Measurements from ENCODE around the gene GNA14.

GNA14 gene

DNA sequence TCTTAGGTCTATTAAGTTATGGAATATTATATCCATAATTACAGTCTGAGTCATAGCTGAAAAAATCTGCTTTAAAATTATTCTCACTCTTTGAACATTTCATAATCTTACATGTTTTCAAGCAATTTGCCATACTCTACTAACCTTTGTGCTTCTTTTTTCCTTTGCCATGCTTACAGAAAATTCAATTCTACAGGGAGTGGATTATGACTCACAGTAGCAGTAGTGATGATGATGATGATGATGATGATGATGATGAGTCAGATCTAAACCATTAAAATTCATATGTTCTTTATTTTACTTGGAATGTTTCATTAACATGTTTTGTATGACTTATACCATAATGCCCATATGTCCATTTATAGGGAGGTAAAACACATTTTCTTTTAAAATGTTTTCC is 263.7 kb downstream of the GNA14 start:
- H3K4me3 ChIP-seq (ENCODE audit: low read depth, low read length), result no peak overlapping the region
- peak; percentile 51 for DNase-seq (ENCODE audit: low read depth)

DNA sequence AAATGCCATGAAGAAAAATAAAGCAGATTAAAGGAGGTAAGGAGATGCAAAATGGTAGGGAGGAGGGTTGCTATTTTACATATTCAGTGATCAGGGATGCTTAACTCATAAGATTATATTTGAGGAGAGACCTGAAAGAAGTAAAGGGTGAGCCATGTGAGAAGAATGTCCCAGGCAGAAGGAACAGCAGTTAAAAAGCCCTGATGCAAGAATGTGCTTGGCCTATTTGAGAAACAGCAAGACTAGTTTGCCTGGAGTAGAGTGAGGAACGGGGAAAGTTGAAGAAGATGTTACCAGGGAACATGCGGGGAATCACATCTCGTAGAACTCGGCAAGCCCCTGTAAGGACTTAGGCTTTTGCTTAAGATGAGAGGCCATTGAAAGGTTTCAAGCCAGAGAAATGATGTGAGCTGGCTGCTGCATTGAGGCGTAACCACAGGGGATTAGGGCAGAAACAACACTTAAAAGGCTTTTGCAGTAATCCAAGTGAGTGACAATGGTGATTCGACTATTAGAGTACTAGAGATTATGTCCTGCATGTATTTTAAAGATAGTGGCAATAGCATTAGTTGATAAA is 272.1 kb downstream of the GNA14 start:
- no peak overlapping the region for H3K4me3 ChIP-seq (ENCODE audit: low read depth, low read length)
- peak; percentile 40 for DNase-seq (ENCODE audit: low read depth)

DNA sequence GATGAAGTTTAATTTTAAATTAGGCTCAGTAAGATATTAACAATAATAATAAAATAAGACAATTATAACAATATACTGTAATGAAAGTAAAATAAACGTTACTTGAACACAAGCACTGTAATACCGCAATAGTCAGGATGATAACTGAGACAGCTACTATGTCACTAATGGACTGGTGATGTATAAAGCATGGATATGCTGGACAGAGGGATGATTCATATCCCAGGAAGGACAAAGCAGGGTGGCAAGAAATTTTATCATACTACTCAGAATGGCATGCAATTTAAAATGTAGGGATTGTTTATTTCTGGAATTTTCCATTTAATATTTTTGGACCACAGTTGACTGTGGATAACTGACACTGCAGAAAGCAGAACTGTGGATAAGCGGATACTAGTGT is 273.9 kb downstream of the GNA14 start:
- DNase-seq (ENCODE audit: low read depth), result no peak
- no peak overlapping the region for H3K4me3 ChIP-seq (ENCODE audit: low read depth, low read length)

Data from skeletal muscle cell (primary cell).